DOHH2 (cell line): ENCODE data around the gene CPZ.

ENCODE experiments used
- H3F3A ChIP-seq: fragments of 200-600 bp; sonication (generic), shearing (Covaris generic); 2 replicates; pipeline ENCODE4 v1.6.0; 2016; ENCODE audit warnings: antibody characterized with exemption, mild to moderate bottlenecking; ENCODE audit not compliant: control insufficient read depth, insufficient read depth
- H3K27ac ChIP-seq: fragments of 200-600 bp; sonication (generic); 2 replicates; pipeline ENCODE4 v1.5.1; 2014; ENCODE audit warnings: low read depth, mild to moderate bottlenecking, low read length, moderate library complexity
- H3K27me3 ChIP-seq: fragments of 200-600 bp; sonication (generic); 2 replicates; pipeline ENCODE4 v1.6.1; 2014; ENCODE audit warnings: mild to moderate bottlenecking, low read length, mixed read lengths; ENCODE audit not compliant: control insufficient read depth
- H3K36me3 ChIP-seq: fragments of 200-600 bp; sonication (generic); 2 replicates; pipeline ENCODE4 v1.6.1; 2014; ENCODE audit warnings: mild to moderate bottlenecking, low read length, moderate library complexity, mixed read lengths; ENCODE audit not compliant: control insufficient read depth
- H3K4me1 ChIP-seq: fragments of 200-600 bp; sonication (generic); 2 replicates; pipeline ENCODE4 v1.6.1; 2014; ENCODE audit warnings: mild to moderate bottlenecking, low read length, mixed read lengths; ENCODE audit not compliant: control insufficient read depth
- H3K4me2 ChIP-seq: fragments of 200-600 bp; sonication (generic); 2 replicates; pipeline ENCODE4 v1.6.0; 2014; ENCODE audit warnings: mild to moderate bottlenecking, low read length, moderate library complexity
- H3K4me3 ChIP-seq: fragments of 200-600 bp; sonication (generic); 2 replicates; pipeline ENCODE4 v1.5.1; 2014; ENCODE audit warnings: mild to moderate bottlenecking, low read length, mixed read lengths
- H3K79me2 ChIP-seq: fragments of 200-600 bp; sonication (generic); 2 replicates; pipeline ENCODE4 v1.6.1; 2014; ENCODE audit warnings: mild to moderate bottlenecking, low read length, mixed read lengths; ENCODE audit not compliant: control insufficient read depth
- H3K9me2 ChIP-seq: fragments of 200-600 bp; sonication (generic); replicated peaks from 2 replicates; pipeline ENCODE4 v1.6.1; 2014; ENCODE audit warnings: mild to moderate bottlenecking, low read length, mixed read lengths; ENCODE audit not compliant: control insufficient read depth
- H3K9me3 ChIP-seq: fragments of 200-600 bp; sonication (generic); 2 replicates; pipeline ENCODE4 v1.6.1; 2014; ENCODE audit warnings: antibody characterized with exemption, low read length, mixed read lengths; ENCODE audit not compliant: control insufficient read depth, insufficient read depth
- H4K20me1 ChIP-seq: fragments of 200-600 bp; sonication (generic); 2 replicates; pipeline ENCODE4 v1.6.0; 2014; ENCODE audit warnings: low read depth, mild to moderate bottlenecking, antibody characterized with exemption, low read length, moderate library complexity; ENCODE audit not compliant: control insufficient read depth, insufficient read depth
- EZH2phosphoT487 ChIP-seq: fragments of 200-600 bp; sonication (generic); IDR thresholded peaks from 2 replicates; pipeline ENCODE4 v1.6.1; 2017; ENCODE audit warnings: borderline replicate concordance, mild to moderate bottlenecking, antibody characterized with exemption, low read length, moderate library complexity, mixed read lengths
- TF ChIP-seq, protein P1 (sequence below): fragments of 200-600 bp; sonication (generic); IDR thresholded peaks from one replicate; pipeline ENCODE4 v1.5.1; 2014; ENCODE audit warnings: antibody characterized with exemption, mild to moderate bottlenecking, low read depth, low read length; ENCODE audit not compliant: poor library complexity, severe bottlenecking

The CPZ gene

DNA sequence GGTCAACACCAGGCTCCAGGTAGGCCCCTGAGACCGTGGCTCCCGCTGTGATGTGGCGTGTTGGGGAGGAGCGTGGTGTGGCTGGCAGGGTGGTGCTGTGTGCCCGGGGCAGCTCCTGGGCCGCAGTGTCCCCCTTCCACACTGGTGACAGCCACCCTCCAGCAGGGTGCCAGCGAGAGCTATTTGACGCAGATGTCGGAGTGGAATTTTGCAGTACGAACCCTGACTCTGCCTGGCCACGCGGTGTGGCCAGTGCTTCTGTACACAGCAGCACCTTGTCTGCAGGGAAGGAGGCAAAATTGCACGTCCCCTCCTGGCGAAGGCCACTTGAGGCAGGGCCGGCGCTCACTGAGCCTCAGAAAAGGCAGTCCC, 53.2 kb downstream of the CPZ start:
- no peak for TF ChIP-seq EZH2phosphoT487
- TF ChIP-seq, protein P1, sequence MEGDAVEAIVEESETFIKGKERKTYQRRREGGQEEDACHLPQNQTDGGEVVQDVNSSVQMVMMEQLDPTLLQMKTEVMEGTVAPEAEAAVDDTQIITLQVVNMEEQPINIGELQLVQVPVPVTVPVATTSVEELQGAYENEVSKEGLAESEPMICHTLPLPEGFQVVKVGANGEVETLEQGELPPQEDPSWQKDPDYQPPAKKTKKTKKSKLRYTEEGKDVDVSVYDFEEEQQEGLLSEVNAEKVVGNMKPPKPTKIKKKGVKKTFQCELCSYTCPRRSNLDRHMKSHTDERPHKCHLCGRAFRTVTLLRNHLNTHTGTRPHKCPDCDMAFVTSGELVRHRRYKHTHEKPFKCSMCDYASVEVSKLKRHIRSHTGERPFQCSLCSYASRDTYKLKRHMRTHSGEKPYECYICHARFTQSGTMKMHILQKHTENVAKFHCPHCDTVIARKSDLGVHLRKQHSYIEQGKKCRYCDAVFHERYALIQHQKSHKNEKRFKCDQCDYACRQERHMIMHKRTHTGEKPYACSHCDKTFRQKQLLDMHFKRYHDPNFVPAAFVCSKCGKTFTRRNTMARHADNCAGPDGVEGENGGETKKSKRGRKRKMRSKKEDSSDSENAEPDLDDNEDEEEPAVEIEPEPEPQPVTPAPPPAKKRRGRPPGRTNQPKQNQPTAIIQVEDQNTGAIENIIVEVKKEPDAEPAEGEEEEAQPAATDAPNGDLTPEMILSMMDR, result no peak
- Histone ChIP-seq H3K9me2 (no peaks in the 10 kb centered on the region), H3K36me3 (no peaks in the 10 kb centered on the region), H4K20me1 (no peaks in the 10 kb centered on the region), H3K27me3 (no peaks in the 10 kb centered on the region), H3K4me2 (no peak overlapping the region), H3K27ac (no peak overlapping the region), H3K79me2 (no peaks in the 10 kb centered on the region), H3K4me3 (no peak overlapping the region), H3K9me3 (no peaks in the 10 kb centered on the region), H3F3A (no peaks in the 10 kb centered on the region), H3K4me1 (no peaks in the 10 kb centered on the region)

DNA sequence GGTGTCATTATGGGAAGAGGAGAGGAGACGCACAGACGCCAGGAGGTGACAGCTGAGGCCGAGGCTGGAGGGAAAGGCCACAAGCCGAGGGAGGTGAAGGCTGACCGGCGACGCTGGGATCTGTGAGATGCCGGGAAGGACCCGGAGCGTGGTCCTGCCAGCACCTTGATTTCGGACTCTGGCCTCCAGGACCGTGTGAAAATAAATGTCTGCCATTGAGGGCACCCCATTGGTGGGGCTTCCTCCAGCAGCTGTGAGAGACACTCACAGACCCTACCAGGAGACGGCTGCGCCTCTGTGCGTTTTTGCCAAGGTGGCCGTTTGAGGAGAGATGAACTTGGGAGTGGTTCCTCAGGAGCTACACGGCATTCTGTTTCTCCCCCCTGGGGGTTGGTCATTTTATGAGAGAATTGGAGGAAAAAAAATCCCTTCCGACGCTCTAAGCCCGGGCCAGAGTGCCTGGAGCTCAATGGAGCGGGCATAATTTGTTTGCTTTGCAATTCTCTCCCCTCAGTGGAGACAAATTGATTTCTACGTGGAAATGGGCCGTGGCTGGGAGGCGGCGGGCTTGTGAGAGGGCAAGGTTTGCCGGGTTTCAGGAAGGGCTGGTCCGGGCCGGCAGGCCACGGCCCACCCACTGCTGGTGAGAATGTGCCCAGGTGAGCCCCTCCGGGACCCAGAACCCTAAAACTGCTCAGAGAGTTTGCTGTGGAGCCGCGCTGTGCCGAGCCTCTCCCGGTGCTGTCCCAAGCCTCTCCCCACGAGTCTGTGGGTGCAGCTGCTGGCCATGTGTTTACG, 53.9 kb downstream of the CPZ start:
- H4K20me1 ChIP-seq, result no peaks in the 10 kb centered on the region
- H3K9me2 ChIP-seq, result no peaks in the 10 kb centered on the region
- no peak overlapping the region for H3K27ac ChIP-seq
- H3K4me2 ChIP-seq, result no peak overlapping the region
- no peaks in the 10 kb centered on the region for H3K4me1 ChIP-seq
- no peaks in the 10 kb centered on the region for H3K27me3 ChIP-seq
- no peaks in the 10 kb centered on the region for H3K36me3 ChIP-seq
- TF ChIP-seq EZH2phosphoT487, result no peak
- TF ChIP-seq, protein P1, result no peak
- H3F3A ChIP-seq, result no peaks in the 10 kb centered on the region
- H3K9me3 ChIP-seq, result no peaks in the 10 kb centered on the region
- no peaks in the 10 kb centered on the region for H3K79me2 ChIP-seq
- H3K4me3 ChIP-seq, result no peak overlapping the region

DNA sequence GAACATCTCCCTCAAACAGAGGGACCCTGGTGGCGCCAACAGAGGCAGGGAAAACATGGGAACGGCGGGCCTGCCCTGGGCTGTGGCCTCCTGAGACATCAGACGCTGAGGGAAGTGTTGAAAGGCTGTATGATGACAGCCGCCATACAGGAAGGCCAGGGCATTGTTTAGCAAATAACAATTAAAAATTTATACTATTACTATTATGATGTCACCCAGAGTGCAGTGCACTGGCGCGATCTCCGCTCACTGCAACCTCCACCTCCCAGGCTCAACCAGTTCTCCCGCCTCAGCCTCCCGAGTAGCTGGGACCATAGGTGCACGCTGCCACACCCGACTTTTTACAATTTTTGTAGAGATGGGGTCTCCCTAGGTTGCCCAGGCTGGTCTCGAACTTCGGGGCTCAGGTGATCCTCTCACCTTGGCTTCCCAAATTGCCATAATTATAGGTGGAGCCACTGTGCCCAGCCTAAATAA, 54.6 kb downstream of the CPZ start:
- Histone ChIP-seq H3F3A (no peaks in the 10 kb centered on the region), H3K4me3 (no peak overlapping the region), H3K9me3 (no peaks in the 10 kb centered on the region), H3K27ac (no peak overlapping the region), H3K4me1 (no peaks in the 10 kb centered on the region), H3K79me2 (no peaks in the 10 kb centered on the region), H3K4me2 (no peak overlapping the region), H3K27me3 (no peaks in the 10 kb centered on the region), H3K36me3 (no peaks in the 10 kb centered on the region), H3K9me2 (no peaks in the 10 kb centered on the region), H4K20me1 (no peaks in the 10 kb centered on the region)
- no peak for TF ChIP-seq EZH2phosphoT487
- TF ChIP-seq, protein P1, result no peak
